Fibroblast of the aortic adventitia (primary cell): ENCODE results near the gene SFXN2. TPM values are rescaled to one million over a fixed set of nuclear protein-coding genes. Genes with fewer than 3 reads are reported as not detected.
A peak's percentile ranks its signal among the peaks of the same experiment; 100 is the strongest.

ENCODE experiments used
- DNase-seq: peaks from one replicate; pipeline ENCODE4 v3.0.0-alpha.2; 2010; ENCODE audit warnings: low read depth
- H3K4me3 ChIP-seq: 2 replicates; pipeline ENCODE4 v1.5.1; 2011; ENCODE audit warnings: low read depth, mild to moderate bottlenecking, control low read depth, low read length, moderate library complexity
- CTCF ChIP-seq: IDR thresholded peaks from 2 replicates; pipeline ENCODE4 v1.5.1; 2011; ENCODE audit warnings: mild to moderate bottlenecking, low read length, control low read depth, inconsistent platforms; ENCODE audit not compliant: insufficient read depth
- total RNA-seq: library from RNA; depleted of rRNA; stranded (reverse); fragments of >200 nt; gene quantifications from 2 replicates; pipeline ENCODE4 v1.2.3, GENCODE V29; 2012; ENCODE audit warnings: low replicate concordance

SFXN2 gene
- total RNA-seq, 1 donor, result 3.8 TPM

GRCh38 chr10:102776779-102777456, 62.5 kb downstream of the SFXN2 start:
- peak; percentile 96 for DNase-seq
- peak; percentile 23 for TF ChIP-seq CTCF
- peak overlapping the region; percentile 51 for H3K4me3 ChIP-seq

- DNase-seq, result no peak
- no peak for TF ChIP-seq CTCF
- H3K4me3 ChIP-seq, result no peak overlapping the region
Measured at GRCh38 chr10:102777711-102778453, 63.4 kb downstream of the SFXN2 start.

- no peak for TF ChIP-seq CTCF
- DNase-seq, result no peak
- H3K4me3 ChIP-seq, result no peak overlapping the region
Measured at GRCh38 chr10:102778781-102779180, 64.3 kb downstream of the SFXN2 start.

- no peak overlapping the region for H3K4me3 ChIP-seq
- no peak for TF ChIP-seq CTCF
- DNase-seq, result peak; percentile 78
Measured at GRCh38 chr10:102779680-102780526, 65.5 kb downstream of the SFXN2 start.

DNA sequence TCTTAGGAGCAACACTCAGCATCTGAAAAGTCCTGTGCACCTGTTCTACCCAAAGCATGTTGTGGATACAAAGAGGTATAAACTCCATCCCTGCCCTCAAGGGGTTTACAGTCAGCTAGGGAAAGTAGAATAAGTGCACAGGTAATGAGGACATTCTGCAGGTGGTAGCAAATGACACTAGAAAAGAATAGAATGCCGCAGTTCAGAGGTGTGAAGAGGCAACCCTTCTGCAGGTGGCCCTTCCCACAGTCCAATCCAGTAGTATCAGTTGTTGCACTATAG, 66.0 kb downstream of the SFXN2 start:
- no peak for DNase-seq
- H3K4me3 ChIP-seq, result no peak overlapping the region
- TF ChIP-seq CTCF, result no peak

DNA sequence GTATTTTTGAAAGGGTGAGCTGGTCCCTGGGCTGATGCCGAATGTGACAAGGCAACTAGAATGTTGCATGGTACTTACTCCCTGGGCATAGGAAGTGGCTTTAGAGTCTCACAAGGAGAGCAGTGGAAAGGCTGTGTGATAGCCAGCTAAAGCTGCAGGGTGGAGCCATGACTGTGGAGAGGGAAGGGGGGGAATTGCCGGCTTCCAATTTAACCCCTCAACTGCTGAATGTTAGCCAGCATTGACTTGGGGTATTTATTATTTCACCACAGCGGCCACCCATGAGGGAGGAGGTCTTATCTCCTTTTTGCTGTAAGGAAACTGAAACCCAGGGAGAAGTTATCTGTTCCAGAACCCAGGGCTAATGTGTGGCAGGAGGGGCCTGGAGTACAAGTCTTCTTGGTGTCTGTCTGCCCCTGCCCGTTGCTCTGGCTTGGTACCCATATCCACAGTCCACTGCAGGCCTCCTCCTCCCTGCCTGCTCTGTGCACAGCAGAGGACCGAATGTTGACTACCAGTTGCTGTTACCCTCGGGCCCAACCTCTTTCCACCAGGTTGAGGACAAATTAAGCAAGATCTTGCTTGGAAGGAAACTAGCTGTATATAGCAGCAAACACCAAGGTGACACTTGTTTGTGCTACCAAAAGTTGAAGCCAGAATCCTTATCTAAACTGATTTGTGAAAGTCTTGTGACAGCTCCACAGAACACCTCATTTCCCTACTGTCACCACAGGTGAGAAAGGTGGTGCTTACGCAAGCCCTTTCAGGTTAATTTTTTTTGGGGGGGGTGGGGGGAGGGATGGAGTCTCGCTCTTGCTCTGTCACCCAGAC, 66.9 kb downstream of the SFXN2 start:
- TF ChIP-seq CTCF, result no peak
- DNase-seq, result peak; percentile 55
- no peak overlapping the region for H3K4me3 ChIP-seq
